ENCODE results near the gene GSTA2.
"Not testable (repeated sequence)": the region's sequence is repeated elsewhere in the genome, so short reads cannot be mapped to it uniquely, and the experiment has no call there.

DNA sequence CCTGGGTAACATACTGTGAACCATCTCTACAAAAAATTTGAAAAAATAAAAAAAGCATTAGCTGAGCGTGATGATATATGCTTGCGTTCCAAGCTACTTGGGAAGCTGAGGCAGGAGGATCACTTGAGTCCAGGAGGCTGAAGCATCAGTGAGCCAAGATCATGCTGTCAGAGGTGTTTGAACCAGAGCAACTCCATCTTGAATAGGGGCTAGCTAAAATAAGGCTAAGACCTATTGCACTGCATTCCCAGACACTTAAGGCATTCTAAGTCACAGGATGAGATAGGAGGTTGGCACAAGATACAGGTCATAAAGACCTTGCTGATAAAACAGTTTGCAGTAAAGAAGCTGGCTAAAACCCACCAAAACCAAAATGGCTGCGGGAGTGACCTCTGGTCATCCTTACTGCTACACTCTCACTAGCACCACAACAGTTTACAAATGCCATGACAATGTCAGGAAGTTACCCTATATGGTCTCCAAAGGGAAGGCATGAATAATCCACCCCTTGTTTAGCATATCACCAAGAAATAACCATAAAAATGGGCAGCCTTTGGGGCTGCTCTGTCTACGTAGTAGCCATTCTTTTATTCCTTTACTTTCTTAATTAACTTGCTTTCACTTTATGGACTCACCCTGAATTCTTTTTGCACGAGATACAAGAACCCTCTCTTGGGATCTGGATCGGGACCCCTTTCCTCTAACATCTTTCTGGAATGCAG is 58.3 kb downstream of the GSTA2 start:
- TF ChIP-seq CTCF (tag by site-specific recombination; IDR thresholded peaks at IDR 0.05); KLF10 (tag by site-specific recombination; IDR thresholded peaks at IDR 0.05); GLIS1 (tag by site-specific recombination; IDR thresholded peaks at IDR 0.05); ZNF138 (tag by site-specific recombination; IDR thresholded peaks at IDR 0.05; ENCODE audit: borderline replicate concordance); ZNF645 (tag by site-specific recombination; IDR thresholded peaks at IDR 0.05); AEBP2 (tag by site-specific recombination; IDR thresholded peaks at IDR 0.05; ENCODE audit: borderline replicate concordance): not testable (repeated sequence)
- TF ChIP-seq, protein P1, sequence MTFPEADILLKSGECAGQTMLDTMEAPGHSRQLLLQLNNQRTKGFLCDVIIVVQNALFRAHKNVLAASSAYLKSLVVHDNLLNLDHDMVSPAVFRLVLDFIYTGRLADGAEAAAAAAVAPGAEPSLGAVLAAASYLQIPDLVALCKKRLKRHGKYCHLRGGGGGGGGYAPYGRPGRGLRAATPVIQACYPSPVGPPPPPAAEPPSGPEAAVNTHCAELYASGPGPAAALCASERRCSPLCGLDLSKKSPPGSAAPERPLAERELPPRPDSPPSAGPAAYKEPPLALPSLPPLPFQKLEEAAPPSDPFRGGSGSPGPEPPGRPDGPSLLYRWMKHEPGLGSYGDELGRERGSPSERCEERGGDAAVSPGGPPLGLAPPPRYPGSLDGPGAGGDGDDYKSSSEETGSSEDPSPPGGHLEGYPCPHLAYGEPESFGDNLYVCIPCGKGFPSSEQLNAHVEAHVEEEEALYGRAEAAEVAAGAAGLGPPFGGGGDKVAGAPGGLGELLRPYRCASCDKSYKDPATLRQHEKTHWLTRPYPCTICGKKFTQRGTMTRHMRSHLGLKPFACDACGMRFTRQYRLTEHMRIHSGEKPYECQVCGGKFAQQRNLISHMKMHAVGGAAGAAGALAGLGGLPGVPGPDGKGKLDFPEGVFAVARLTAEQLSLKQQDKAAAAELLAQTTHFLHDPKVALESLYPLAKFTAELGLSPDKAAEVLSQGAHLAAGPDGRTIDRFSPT (tag by site-specific recombination; IDR thresholded peaks at IDR 0.05) = not testable (repeated sequence)
- TF ChIP-seq, protein P2, sequence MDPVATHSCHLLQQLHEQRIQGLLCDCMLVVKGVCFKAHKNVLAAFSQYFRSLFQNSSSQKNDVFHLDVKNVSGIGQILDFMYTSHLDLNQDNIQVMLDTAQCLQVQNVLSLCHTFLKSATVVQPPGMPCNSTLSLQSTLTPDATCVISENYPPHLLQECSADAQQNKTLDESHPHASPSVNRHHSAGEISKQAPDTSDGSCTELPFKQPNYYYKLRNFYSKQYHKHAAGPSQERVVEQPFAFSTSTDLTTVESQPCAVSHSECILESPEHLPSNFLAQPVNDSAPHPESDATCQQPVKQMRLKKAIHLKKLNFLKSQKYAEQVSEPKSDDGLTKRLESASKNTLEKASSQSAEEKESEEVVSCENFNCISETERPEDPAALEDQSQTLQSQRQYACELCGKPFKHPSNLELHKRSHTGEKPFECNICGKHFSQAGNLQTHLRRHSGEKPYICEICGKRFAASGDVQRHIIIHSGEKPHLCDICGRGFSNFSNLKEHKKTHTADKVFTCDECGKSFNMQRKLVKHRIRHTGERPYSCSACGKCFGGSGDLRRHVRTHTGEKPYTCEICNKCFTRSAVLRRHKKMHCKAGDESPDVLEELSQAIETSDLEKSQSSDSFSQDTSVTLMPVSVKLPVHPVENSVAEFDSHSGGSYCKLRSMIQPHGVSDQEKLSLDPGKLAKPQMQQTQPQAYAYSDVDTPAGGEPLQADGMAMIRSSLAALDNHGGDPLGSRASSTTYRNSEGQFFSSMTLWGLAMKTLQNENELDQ (tag by site-specific recombination; IDR thresholded peaks at IDR 0.05; ENCODE audit: low read depth) = not testable (repeated sequence)
- TF ChIP-seq, protein P3, sequence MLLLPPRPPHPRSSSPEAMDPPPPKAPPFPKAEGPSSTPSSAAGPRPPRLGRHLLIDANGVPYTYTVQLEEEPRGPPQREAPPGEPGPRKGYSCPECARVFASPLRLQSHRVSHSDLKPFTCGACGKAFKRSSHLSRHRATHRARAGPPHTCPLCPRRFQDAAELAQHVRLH (tag by site-specific recombination; IDR thresholded peaks at IDR 0.05) = not testable (repeated sequence)
